OCI-LY3 (cell line): ENCODE results near the gene CFAP20.

ENCODE experiments used
- EZH2phosphoT487 ChIP-seq: fragments of 200-600 bp; shearing (Covaris generic); IDR thresholded peaks from 2 replicates; pipeline ENCODE4 v1.6.1; 2018; ENCODE audit warnings: antibody characterized with exemption, mixed run types, low read depth
- TF ChIP-seq, protein P1 (sequence below): fragments of 200-600, 300-600 bp; sonication (generic); IDR thresholded peaks from 2 replicates; pipeline ENCODE4 v1.5.1; 2014; ENCODE audit warnings: antibody characterized with exemption, low read length, low read depth

GRCh38 chr16:58128711-58129096 is 477 bp downstream of the CFAP20 start:
- TF ChIP-seq, protein P1, sequence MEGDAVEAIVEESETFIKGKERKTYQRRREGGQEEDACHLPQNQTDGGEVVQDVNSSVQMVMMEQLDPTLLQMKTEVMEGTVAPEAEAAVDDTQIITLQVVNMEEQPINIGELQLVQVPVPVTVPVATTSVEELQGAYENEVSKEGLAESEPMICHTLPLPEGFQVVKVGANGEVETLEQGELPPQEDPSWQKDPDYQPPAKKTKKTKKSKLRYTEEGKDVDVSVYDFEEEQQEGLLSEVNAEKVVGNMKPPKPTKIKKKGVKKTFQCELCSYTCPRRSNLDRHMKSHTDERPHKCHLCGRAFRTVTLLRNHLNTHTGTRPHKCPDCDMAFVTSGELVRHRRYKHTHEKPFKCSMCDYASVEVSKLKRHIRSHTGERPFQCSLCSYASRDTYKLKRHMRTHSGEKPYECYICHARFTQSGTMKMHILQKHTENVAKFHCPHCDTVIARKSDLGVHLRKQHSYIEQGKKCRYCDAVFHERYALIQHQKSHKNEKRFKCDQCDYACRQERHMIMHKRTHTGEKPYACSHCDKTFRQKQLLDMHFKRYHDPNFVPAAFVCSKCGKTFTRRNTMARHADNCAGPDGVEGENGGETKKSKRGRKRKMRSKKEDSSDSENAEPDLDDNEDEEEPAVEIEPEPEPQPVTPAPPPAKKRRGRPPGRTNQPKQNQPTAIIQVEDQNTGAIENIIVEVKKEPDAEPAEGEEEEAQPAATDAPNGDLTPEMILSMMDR, result no peak
- TF ChIP-seq EZH2phosphoT487, result no peak
